Left ventricle myocardium superior (tissue), 1 donor: ENCODE measurements around the gene NOSTRIN. TPM values are rescaled to one million over a fixed set of nuclear protein-coding genes. Genes with fewer than 3 reads are reported as not detected.

Source experiments
- ATAC-seq: fragments of 200-7000 bp; cut with Tn5 transposase; one replicate; pipeline ENCODE4 v1.9.1; 2020; ENCODE audit warnings: mild to moderate bottlenecking, moderate library complexity
- DNase-seq: peaks from one replicate; pipeline ENCODE4 v3.0.0-alpha.2; 2020
- intact Hi-C: fragments of 100-400 bp; cut with micrococcal nuclease; formaldehyde crosslinking; loops from one replicate; pipeline ENCODE4 v1.11.0; 2022
- total RNA-seq: library from RNA; stranded (reverse); fragmentation: NEBNext Ultra II Directional; extraction: Animal tissue kit (Norgen Biotek cat#: 25700); gene quantifications from one replicate; pipeline ENCODE4 v1.2.1, GENCODE V29; 2021
- donor health status: DM: no; HTN: yes; CAD: no; lungs with severe emphysema.

Gene NOSTRIN
- total RNA-seq, 1 donor from 2014 or later = 11.5 TPM

DNA sequence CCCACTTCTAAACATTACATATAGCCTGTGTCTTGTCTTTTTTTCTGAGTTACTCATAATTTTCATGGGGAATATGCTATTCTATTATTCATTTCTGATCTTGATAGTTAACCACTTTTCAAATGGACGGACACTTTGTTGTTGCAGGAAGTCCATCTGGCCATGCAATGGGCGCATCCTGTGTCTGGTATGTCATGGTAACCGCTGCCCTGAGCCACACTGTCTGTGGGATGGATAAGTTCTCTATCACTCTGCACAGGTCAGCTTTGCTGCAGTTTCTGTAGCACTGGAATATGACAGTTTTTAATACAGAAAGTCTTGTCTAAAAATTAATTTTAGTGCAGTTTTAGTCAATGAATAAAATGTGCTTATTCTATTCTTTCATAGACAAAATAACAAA lies 101.9 kb downstream of the NOSTRIN start:
- no peak for ATAC-seq
- intact Hi-C loops = no loop called here
- no peak for DNase-seq

DNA sequence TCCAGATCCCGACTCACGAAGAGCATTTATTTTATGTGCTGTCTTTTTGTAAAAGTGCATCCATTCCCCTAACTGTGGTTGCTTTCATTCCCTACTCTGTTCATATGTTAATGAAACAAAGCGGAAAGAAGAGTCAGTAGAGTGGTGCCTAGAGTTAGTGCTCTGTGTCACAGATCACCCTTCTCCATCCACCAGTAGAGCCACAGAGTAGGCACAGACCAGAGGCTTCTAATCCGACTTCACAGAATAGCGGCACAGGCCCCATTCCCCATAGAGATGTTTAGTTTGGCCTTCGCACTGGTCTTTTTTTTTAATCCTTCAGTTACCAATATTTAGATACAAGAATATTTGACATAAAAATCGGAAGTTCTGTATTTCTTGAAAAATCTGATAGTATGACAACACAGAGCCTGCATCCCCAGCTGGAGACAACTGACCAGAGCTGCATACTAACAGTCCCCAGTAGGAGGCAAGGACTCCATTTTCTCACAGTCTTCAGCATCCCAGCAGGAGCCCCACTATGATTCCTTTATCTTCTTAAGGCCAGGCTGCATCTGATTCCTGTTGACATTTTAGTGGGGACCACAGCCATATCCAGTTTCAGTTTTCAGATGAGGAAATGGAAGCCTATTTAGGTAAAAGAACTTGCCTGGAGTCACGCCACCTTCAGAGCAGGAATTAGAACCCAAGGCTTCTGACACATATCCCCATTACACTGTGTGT lies 105.7 kb downstream of the NOSTRIN start:
- DNase-seq (no peak), ATAC-seq (no peak)
- intact Hi-C loops = no loop called here

DNA sequence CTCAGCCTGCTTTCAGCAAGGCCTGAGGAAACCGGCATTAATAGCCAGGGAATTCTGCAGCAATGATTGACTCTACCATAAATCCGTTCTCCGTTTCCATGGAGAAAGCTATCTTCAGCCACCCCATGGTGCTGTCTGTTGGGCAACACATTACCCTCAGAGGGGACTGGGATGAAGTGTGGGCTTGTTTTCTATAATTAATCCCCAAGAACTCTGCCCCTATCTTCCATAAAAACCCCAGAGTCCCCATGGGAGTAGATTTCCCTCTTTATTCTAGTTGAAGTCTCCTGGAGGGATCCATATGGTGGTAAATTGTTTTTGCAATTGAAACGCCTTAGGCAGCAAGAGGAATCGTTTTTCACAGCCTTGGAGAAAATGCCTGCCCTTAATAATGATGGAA lies 107.9 kb downstream of the NOSTRIN start:
- intact Hi-C loops = no loop called here
- ATAC-seq = no peak

DNA sequence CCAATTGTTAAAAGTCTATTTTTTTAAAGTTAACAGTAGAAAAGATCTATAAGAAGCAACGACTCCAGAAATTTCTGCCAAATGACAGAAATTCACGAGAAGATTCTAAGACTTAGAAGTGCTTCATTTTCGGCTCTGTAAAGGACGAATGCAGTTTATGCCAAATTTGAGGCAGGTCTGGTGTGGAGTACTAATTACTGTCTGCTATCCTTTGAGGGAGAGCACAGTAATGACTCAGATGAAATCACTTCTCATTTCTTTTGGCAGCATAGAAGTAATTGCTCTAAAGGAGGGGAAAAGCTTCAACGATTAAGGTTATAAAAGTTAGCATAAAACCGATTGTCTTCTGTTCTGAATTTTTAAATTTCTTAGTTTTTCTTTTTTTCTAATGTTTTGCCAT lies 110.0 kb downstream of the NOSTRIN start:
- DNase-seq = no peak
- no peak for ATAC-seq

More for the DNA sequence above, 107.9 kb downstream of the NOSTRIN start:
- DNase-seq = no peak

DNA sequence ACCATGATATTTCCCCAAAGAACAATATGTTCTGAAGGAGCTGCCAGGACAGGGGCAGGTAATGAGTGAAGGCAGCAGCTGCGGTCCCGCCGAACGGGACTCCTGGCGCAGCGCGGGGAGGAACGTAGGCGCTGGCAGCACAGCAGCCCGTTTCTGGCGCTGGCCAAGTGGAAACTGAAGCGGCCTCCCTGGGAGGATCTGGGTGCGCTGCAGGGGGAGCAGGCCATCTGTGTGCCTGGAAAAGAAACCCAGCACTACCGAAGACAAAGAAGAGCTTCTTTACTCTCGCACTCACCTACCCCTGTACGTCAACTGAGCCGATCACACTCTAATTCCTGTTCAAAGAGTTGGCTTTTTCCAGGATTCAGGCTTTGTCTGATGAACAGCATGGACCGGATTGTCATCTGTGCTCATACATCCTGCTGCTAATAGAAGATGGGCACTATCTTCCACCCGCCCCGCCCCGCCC lies 110.5 kb downstream of the NOSTRIN start:
- ATAC-seq = peak; percentile 87
- intact Hi-C loops = no loop called here
- peak; percentile 60 for DNase-seq

More for the DNA sequence above, 110.0 kb downstream of the NOSTRIN start:
- intact Hi-C loops = no loop called here

DNA sequence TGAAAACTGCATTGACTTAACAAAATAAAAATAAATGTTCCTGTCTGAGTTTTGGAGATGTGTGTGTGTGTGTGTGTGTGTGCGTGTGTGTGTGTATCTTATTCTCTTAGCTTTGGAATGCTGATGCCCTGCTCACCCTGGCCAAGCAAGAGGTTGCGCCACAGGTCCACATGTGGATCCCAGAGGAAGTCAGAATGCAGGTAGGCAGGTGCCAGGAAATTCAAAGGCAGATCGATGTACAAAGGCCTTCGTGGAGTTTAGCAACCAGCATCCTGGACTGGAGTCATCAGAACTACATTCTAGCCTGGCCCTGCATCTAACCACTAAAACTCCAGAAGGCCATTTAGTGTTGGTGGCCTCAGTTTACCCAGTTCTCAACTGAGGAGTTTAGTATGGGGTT lies 111.1 kb downstream of the NOSTRIN start:
- no peak for ATAC-seq
- intact Hi-C loops = no loop called here
- no peak for DNase-seq

Other genes with a start within 250 kb of the NOSTRIN start
- gene SPC25, start 87.8 kb downstream of the NOSTRIN start, total RNA-seq = 0.55 TPM
- not detected for gene G6PC2, start 98.7 kb downstream of the NOSTRIN start, total RNA-seq
- 0.25 TPM for gene ABCB11, start 228.7 kb downstream of the NOSTRIN start, total RNA-seq